Right lobe of liver (tissue), 6 donors: Measurements from ENCODE around the gene EXOC8. TPM values are rescaled to one million over a fixed set of nuclear protein-coding genes. Genes with fewer than 3 reads are reported as not detected.
"Not testable (repeated sequence)": the region's sequence is repeated elsewhere in the genome, so short reads cannot be mapped to it uniquely, and the experiment has no call there.

Experiments used
- ATAC-seq, 4 donors: fragments of 200-7000 bp; cut with Tn5 transposase; one replicate each; pipeline ENCODE4 v1.9.1; 2020; ENCODE audit warnings: mild to moderate bottlenecking in 4 of 4, moderate library complexity in 4 of 4
- DNase-seq, 3 donors: peaks; one replicate each; pipeline ENCODE4 v3.0.0-alpha.2; 2020
- H3K27ac ChIP-seq, 3 donors: fragments of 200-600 bp; one replicate each; pipeline ENCODE4 v1.8.0; 2022
- H3K27me3 ChIP-seq, 2 donors: fragments of 200-600 bp; one replicate each; pipeline ENCODE4 v1.8.0; 2022
- H3K36me3 ChIP-seq, 4 donors: fragments of 200-600 bp; sonication (generic) in 1 of 4; one replicate each; pipeline versions ENCODE4 v1.5.1 to v1.8.0; 2017 to 2022; ENCODE audit warnings: control low read depth in 1 of 4
- H3K4me1 ChIP-seq, 4 donors: fragments of 200-600 bp; sonication (generic) in 1 of 4; one replicate each; pipeline versions ENCODE4 v1.5.1 to v1.8.0; 2017 to 2022; ENCODE audit warnings: control low read depth in 1 of 4
- H3K4me3 ChIP-seq, 3 donors: fragments of 200-600 bp; one replicate each; pipeline ENCODE4 v1.8.0; 2022
- H3K9me3 ChIP-seq, 4 donors: fragments of 200-600 bp; sonication (generic) in 1 of 4; one replicate each; pipeline versions ENCODE4 v1.5.1 to v1.8.0; 2017 to 2022; ENCODE audit warnings: control low read depth in 1 of 4
- CTCF ChIP-seq, 4 donors: fragments of 200-600 bp in 3 of 4; fragments of 450-650 bp in 1 of 4; IDR thresholded peaks; one replicate each; pipeline versions ENCODE4 v1.5.1 to v1.8.0; 2016 to 2022; ENCODE audit warnings: antibody characterized with exemption in 4 of 4, mild to moderate bottlenecking in 2 of 4
- POLR2A ChIP-seq: fragments of 450-650 bp; IDR thresholded peaks from one replicate; pipeline ENCODE4 v1.6.1; 2017; ENCODE audit warnings: antibody characterized with exemption, mild to moderate bottlenecking
- WGBS: methylation state at CpG from one replicate; pipeline ENCODE4 v1.1.6; 2018; ENCODE audit warnings: low coverage, low lambda C conversion rate; ENCODE audit not compliant: insufficient coverage; ENCODE audit errors: missing lambda C conversion rate; 5-methylcytosine and 5-hydroxymethylcytosine counted together
- intact Hi-C, 2 donors: fragments of 100-400 bp; cut with DNase I; formaldehyde crosslinking; loops; one replicate each; pipeline versions ENCODE4 v1.11.2 to v1.14.1; 2022
- total RNA-seq, 6 experiments: library from RNA; depleted of rRNA in 2 of 6; stranded (reverse); fragments of >200 nt in 2 of 6; fragmentation: NEBNext Ultra II Directional in 3 of 6; extraction: Animal tissue kit (Norgen Biotek cat#: 25700) in 3 of 6; gene quantifications; one replicate each; pipeline versions ENCODE4 v1.1.0 to v1.2.4, GENCODE V29; 2016 to 2023
- donor health status: DM: no; HTN: yes; CAD: no.
- donor health status: DM: no; HTN: no; CAD: no.
- donor health status: DM: no; HTN: no; CAD: no.
- donor health status: DM: no; HTN: yes; CAD: no.
- donor health status: DM: no; HTN: yes; CAD: no.

EXOC8 gene
- total RNA-seq, 6 experiments from 2014 or later = 5.7 to 7.8 (median 6.8) TPM

GRCh38 chr1:231351816-231352215 is 14.2 kb upstream of the EXOC8 start:
- no peaks in the 10 kb centered on the region for H3K4me1 ChIP-seq
- DNase-seq (no peak), ATAC-seq (peak in 1 of 4 donors; percentile 48)
- WGBS = 64% methylated on average over 2 of the region's 2 CpGs
- intact Hi-C loops = loop anchor here in 1 of 2 donors (10.0 kb wide), 1 partner anchor 243 kb away; no protein-coding TSS in a partner anchor
- no peaks in the 10 kb centered on the region for H3K9me3 ChIP-seq
- no peak overlapping the region for H3K27ac ChIP-seq
- no peak overlapping the region for H3K4me3 ChIP-seq
- TF ChIP-seq CTCF (IDR thresholded peaks at IDR 0.05) (no peak), POLR2A (no peak)
- no peaks in the 10 kb centered on the region for H3K27me3 ChIP-seq
- peaks cover 0 to 27% (median 12%) of the 10 kb centered on the region in 4 donors for H3K36me3 ChIP-seq

GRCh38 chr1:231348856-231349255 is 11.2 kb upstream of the EXOC8 start:
- intact Hi-C loops, H3K4me1 ChIP-seq, H3K9me3 ChIP-seq, ATAC-seq, H3K27me3 ChIP-seq, DNase-seq, H3K27ac ChIP-seq, H3K4me3 ChIP-seq: not testable (repeated sequence)
- WGBS = 100% methylated on average over 1 of the region's 1 CpG
- peaks cover 0 to 27% (median 12%) of the 10 kb centered on the region in 4 donors for H3K36me3 ChIP-seq

- no peak for DNase-seq
- H3K9me3 ChIP-seq = no peaks in the 10 kb centered on the region
- TF ChIP-seq POLR2A = no peak
- TF ChIP-seq CTCF (IDR thresholded peaks at IDR 0.05) = no peak
These were observed 10.8 kb upstream of the EXOC8 start for GRCh38 chr1:231348442-231348841.

GRCh38 chr1:231347961-231348360 is 10.3 kb upstream of the EXOC8 start:
- no peaks in the 10 kb centered on the region for H3K9me3 ChIP-seq
- no peak for TF ChIP-seq POLR2A
- no peak for TF ChIP-seq CTCF (IDR thresholded peaks at IDR 0.05)
- peaks cover 0 to 27% (median 11%) of the 10 kb centered on the region in 4 donors for H3K36me3 ChIP-seq
- intact Hi-C loops = no loop called here
- no peak overlapping the region for H3K27ac ChIP-seq
- ATAC-seq (no peak), DNase-seq (no peak)
- 95% methylated on average over 4 of the region's 4 CpGs for WGBS
- no peak overlapping the region for H3K4me3 ChIP-seq
- no peaks in the 10 kb centered on the region for H3K4me1 ChIP-seq
- no peaks in the 10 kb centered on the region for H3K27me3 ChIP-seq

More at GRCh38 chr1:231348442-231348841, 10.8 kb upstream of the EXOC8 start:
- no peak overlapping the region for H3K4me3 ChIP-seq
- ATAC-seq = no peak
- intact Hi-C loops = no loop called here
- H3K27ac ChIP-seq = no peak overlapping the region
- H3K4me1 ChIP-seq = no peaks in the 10 kb centered on the region
- WGBS = 94% methylated on average over 4 of the region's 4 CpGs
- peaks cover 0 to 27% (median 12%) of the 10 kb centered on the region in 4 donors for H3K36me3 ChIP-seq
- H3K27me3 ChIP-seq = no peaks in the 10 kb centered on the region

GRCh38 chr1:231340328-231341013 is 2.8 kb upstream of the EXOC8 start:
- Histone ChIP-seq H3K4me3 (no peak overlapping the region), H3K9me3 (no peaks in the 10 kb centered on the region), H3K36me3 (no peaks in the 10 kb centered on the region), H3K27me3 (no peaks in the 10 kb centered on the region), H3K27ac (no peak overlapping the region), H3K4me1 (peaks cover 0 to 24% (median 9%) of the 10 kb centered on the region in 4 donors)
- intact Hi-C loops = no loop called here
- no peak for TF ChIP-seq POLR2A
- no peak for TF ChIP-seq CTCF (IDR thresholded peaks at IDR 0.05)
- 91% methylated on average over 6 of the region's 6 CpGs for WGBS
- DNase-seq (no peak), ATAC-seq (no peak)
